DND-41 (cell line): Measurements from ENCODE around the gene ISX.

ENCODE experiments used
- ATAC-seq: fragments of 200-7000 bp; cut with Tn5 transposase; 3 replicates; pipeline ENCODE4 v1.9.1; 2021; ENCODE audit warnings: low read depth; ENCODE audit not compliant: insufficient read depth
- DNase-seq: peaks from one replicate; pipeline ENCODE4 v3.0.0-alpha.2; 2020
- H2AFZ ChIP-seq: 2 replicates; pipeline ENCODE4 v1.6.0; 2012; ENCODE audit warnings: low read depth, low read length
- H3K27ac ChIP-seq: 2 replicates; pipeline ENCODE4 v1.5.1; 2012; ENCODE audit warnings: low read length, inconsistent platforms
- H3K27me3 ChIP-seq: fragments of 200-600 bp; sonication (generic); 2 replicates; pipeline ENCODE4 v1.6.0; 2012; ENCODE audit warnings: low read length, mild to moderate bottlenecking, inconsistent platforms; ENCODE audit not compliant: insufficient read depth, poor library complexity
- H3K36me3 ChIP-seq: 2 replicates; pipeline ENCODE4 v1.5.1; 2012; ENCODE audit warnings: low read length, inconsistent platforms; ENCODE audit not compliant: insufficient read depth
- H3K4me1 ChIP-seq: 2 replicates; pipeline ENCODE4 v1.5.1; 2012; ENCODE audit warnings: mild to moderate bottlenecking, low read length; ENCODE audit not compliant: insufficient read depth
- H3K4me2 ChIP-seq: 2 replicates; pipeline ENCODE4 v1.6.0; 2012; ENCODE audit warnings: mild to moderate bottlenecking, moderate library complexity, low read length, inconsistent platforms; ENCODE audit not compliant: insufficient read depth
- H3K4me3 ChIP-seq, 2 experiments: fragments of 200-600 bp in 1 of 2; shearing (Covaris generic) in 1 of 2; 2 replicates each; pipeline ENCODE4 v1.5.1; 2012 to 2016; ENCODE audit warnings: inconsistent platforms in 2 of 2, low read length in 2 of 2, mild to moderate bottlenecking in 2 of 2, low read depth in 1 of 2, moderate library complexity in 1 of 2
- H3K79me2 ChIP-seq: 2 replicates; pipeline ENCODE4 v1.6.0; 2012; ENCODE audit warnings: low read length, inconsistent platforms; ENCODE audit not compliant: insufficient read depth
- H3K9ac ChIP-seq: 2 replicates; pipeline ENCODE4 v1.6.0; 2012; ENCODE audit warnings: low read depth, mild to moderate bottlenecking, inconsistent platforms, low read length, moderate library complexity
- H3K9me3 ChIP-seq: 2 replicates; pipeline ENCODE4 v1.5.1; 2012; ENCODE audit warnings: low read length, moderate library complexity, mild to moderate bottlenecking, inconsistent platforms; ENCODE audit not compliant: insufficient read depth, severe bottlenecking
- H4K20me1 ChIP-seq: 2 replicates; pipeline ENCODE4 v1.6.0; 2012; ENCODE audit warnings: low read length; ENCODE audit not compliant: insufficient read depth
- CTCF ChIP-seq: IDR thresholded peaks from 2 replicates; pipeline ENCODE4 v1.5.1; 2012; ENCODE audit warnings: borderline replicate concordance, low read length, moderate library complexity, mild to moderate bottlenecking; ENCODE audit not compliant: poor library complexity, severe bottlenecking; ENCODE audit errors: extremely low read depth
- EZH2 ChIP-seq: IDR thresholded peaks from 3 replicates; pipeline ENCODE4 v1.6.1; 2012; ENCODE audit warnings: borderline replicate concordance, low read depth, mild to moderate bottlenecking, moderate library complexity, low read length, inconsistent platforms; ENCODE audit not compliant: severe bottlenecking

Gene ISX

GRCh38 chr22:35085621-35086020, 19.7 kb downstream of the ISX start:
- TF ChIP-seq CTCF (no peak), EZH2 (no peak)

GRCh38 chr22:35089139-35089538, 23.2 kb downstream of the ISX start:
- H3K4me2 ChIP-seq, result no peak overlapping the region

More at GRCh38 chr22:35085621-35086020, 19.7 kb downstream of the ISX start:
- Histone ChIP-seq H3K9ac (no peak overlapping the region), H3K4me1 (no peaks in the 10 kb centered on the region), H2AFZ (no peak overlapping the region), H3K36me3 (no peaks in the 10 kb centered on the region), H3K27ac (no peak overlapping the region), H3K4me3 (no peak overlapping the region), H3K9me3 (peaks cover 9% of the 10 kb centered on the region), H3K79me2 (no peaks in the 10 kb centered on the region), H3K4me2 (no peak overlapping the region), H3K27me3 (no peaks in the 10 kb centered on the region), H4K20me1 (no peaks in the 10 kb centered on the region)
- no peak for DNase-seq
- ATAC-seq, result no peak

GRCh38 chr22:35092406-35092805, 26.4 kb downstream of the ISX start:
- Histone ChIP-seq H3K9ac (no peak overlapping the region), H3K4me2 (no peak overlapping the region), H3K4me3 (no peak overlapping the region), H3K79me2 (no peaks in the 10 kb centered on the region), H3K27ac (no peak overlapping the region), H3K9me3 (no peaks in the 10 kb centered on the region), H3K4me1 (no peaks in the 10 kb centered on the region), H2AFZ (no peak overlapping the region), H4K20me1 (no peaks in the 10 kb centered on the region), H3K36me3 (no peaks in the 10 kb centered on the region), H3K27me3 (no peaks in the 10 kb centered on the region)
- ATAC-seq (no peak), DNase-seq (no peak)
- TF ChIP-seq CTCF, result no peak
- no peak for TF ChIP-seq EZH2

More at GRCh38 chr22:35089139-35089538, 23.2 kb downstream of the ISX start:
- ATAC-seq, result no peak
- Histone ChIP-seq H3K4me3 (no peak overlapping the region), H3K79me2 (no peaks in the 10 kb centered on the region), H3K36me3 (no peaks in the 10 kb centered on the region), H3K4me1 (no peaks in the 10 kb centered on the region), H3K9me3 (no peaks in the 10 kb centered on the region), H3K9ac (no peak overlapping the region), H2AFZ (no peak overlapping the region), H3K27me3 (no peaks in the 10 kb centered on the region), H3K27ac (no peak overlapping the region), H4K20me1 (no peaks in the 10 kb centered on the region)
- no peak for DNase-seq
- TF ChIP-seq EZH2, result no peak
- no peak for TF ChIP-seq CTCF

GRCh38 chr22:35098921-35099320, 33.0 kb downstream of the ISX start:
- H3K4me2 ChIP-seq, result no peak overlapping the region
- ATAC-seq (no peak), DNase-seq (no peak)
- no peak overlapping the region for H3K27ac ChIP-seq
- TF ChIP-seq EZH2, result no peak
- no peak for TF ChIP-seq CTCF
- no peak overlapping the region for H3K9ac ChIP-seq
- no peak overlapping the region for H3K4me3 ChIP-seq
- H3K79me2 ChIP-seq, result no peaks in the 10 kb centered on the region
- H3K4me1 ChIP-seq, result no peaks in the 10 kb centered on the region
- H2AFZ ChIP-seq, result no peak overlapping the region
- no peaks in the 10 kb centered on the region for H4K20me1 ChIP-seq
- no peaks in the 10 kb centered on the region for H3K9me3 ChIP-seq
- no peaks in the 10 kb centered on the region for H3K36me3 ChIP-seq
- no peaks in the 10 kb centered on the region for H3K27me3 ChIP-seq
